KMS-11 (cell line): ENCODE results near the gene CFAP46.

Experiments
- H2AFZ ChIP-seq: fragments of 200-600 bp; sonication (generic); 2 replicates; pipeline ENCODE4 v1.6.1; 2016; ENCODE audit warnings: antibody characterized with exemption, mixed run types, low read depth
- H3K27ac ChIP-seq: fragments of 200-600 bp; sonication (generic); 2 replicates; pipeline ENCODE4 v1.6.1; 2016; ENCODE audit warnings: mild to moderate bottlenecking, mixed run types
- H3K27me3 ChIP-seq: fragments of 200-600 bp; sonication (generic); 2 replicates; pipeline ENCODE4 v1.6.1; 2017; ENCODE audit warnings: mild to moderate bottlenecking, low read depth, mixed run types, moderate library complexity; ENCODE audit not compliant: insufficient read depth
- H3K36me3 ChIP-seq: fragments of 200-600 bp; sonication (generic); 2 replicates; pipeline ENCODE4 v1.6.1; 2017; ENCODE audit warnings: mild to moderate bottlenecking, mixed run types; ENCODE audit not compliant: insufficient read depth
- H3K4me1 ChIP-seq: fragments of 200-600 bp; sonication (generic); 2 replicates; pipeline ENCODE4 v1.6.1; 2016; ENCODE audit warnings: mild to moderate bottlenecking, low read depth, mixed run types; ENCODE audit not compliant: poor library complexity, severe bottlenecking
- H3K4me2 ChIP-seq: fragments of 200-600 bp; sonication (generic); 2 replicates; pipeline ENCODE4 v1.7.0; 2016; ENCODE audit warnings: mild to moderate bottlenecking, mixed run types
- H3K4me3 ChIP-seq: fragments of 200-600 bp; sonication (generic); IDR thresholded peaks from 2 replicates; pipeline ENCODE4 v1.6.1; 2017; ENCODE audit warnings: low read depth, low read length, mixed read lengths; ENCODE audit not compliant: insufficient read depth
- H3K79me2 ChIP-seq: fragments of 200-600 bp; sonication (generic); 2 replicates; pipeline ENCODE4 v1.6.1; 2016; ENCODE audit warnings: low read depth, mixed run types; ENCODE audit not compliant: insufficient read depth
- H3K9ac ChIP-seq: fragments of 200-600 bp; sonication (generic); 2 replicates; pipeline ENCODE4 v1.6.1; 2016; ENCODE audit warnings: mild to moderate bottlenecking, mixed run types
- H4K20me1 ChIP-seq: fragments of 200-600 bp; sonication (generic); 2 replicates; pipeline ENCODE4 v1.6.1; 2016; ENCODE audit warnings: mild to moderate bottlenecking, mixed run types; ENCODE audit not compliant: insufficient read depth
- CTCF ChIP-seq: fragments of 200-600 bp; sonication (generic); conservative IDR thresholded peaks from 2 replicates; pipeline ENCODE4 v1.6.1; 2017; ENCODE audit warnings: low read depth, mild to moderate bottlenecking, antibody characterized with exemption, low read length, moderate library complexity, mixed read lengths

The CFAP46 gene

GRCh38 chr10:132955479-132955878 is 13.1 kb upstream of the CFAP46 start:
- Histone ChIP-seq H3K4me2 (no peak overlapping the region), H3K9ac (no peak overlapping the region), H3K79me2 (no peaks in the 10 kb centered on the region), H3K4me1 (no peaks in the 10 kb centered on the region), H4K20me1 (no peaks in the 10 kb centered on the region), H3K4me3 (no peak overlapping the region), H2AFZ (no peak overlapping the region), H3K27me3 (peaks cover 17% of the 10 kb centered on the region; the same call in 1 of the 2 replicates), H3K27ac (no peak overlapping the region), H3K36me3 (no peaks in the 10 kb centered on the region)
- TF ChIP-seq CTCF = no peak

- Histone ChIP-seq H3K27ac (no peak overlapping the region), H3K4me1 (no peaks in the 10 kb centered on the region)
These were observed 11.1 kb upstream of the CFAP46 start for GRCh38 chr10:132953428-132953827.

GRCh38 chr10:132951926-132952325 is 9.6 kb upstream of the CFAP46 start:
- no peak for TF ChIP-seq CTCF
- Histone ChIP-seq H2AFZ (no peak overlapping the region), H3K27me3 (peaks cover 25% of the 10 kb centered on the region; the same call in 1 of the 2 replicates), H3K79me2 (no peaks in the 10 kb centered on the region), H3K4me2 (no peak overlapping the region), H3K4me3 (no peak overlapping the region), H4K20me1 (no peaks in the 10 kb centered on the region), H3K27ac (no peak overlapping the region), H3K4me1 (no peaks in the 10 kb centered on the region), H3K36me3 (no peaks in the 10 kb centered on the region), H3K9ac (no peak overlapping the region)

More at GRCh38 chr10:132953428-132953827, 11.1 kb upstream of the CFAP46 start:
- no peak overlapping the region for H3K4me2 ChIP-seq
- no peak overlapping the region for H2AFZ ChIP-seq
- no peak for TF ChIP-seq CTCF
- H3K36me3 ChIP-seq = no peaks in the 10 kb centered on the region
- H3K27me3 ChIP-seq = peaks cover 30% of the 10 kb centered on the region; the same call in 1 of the 2 replicates
- H3K4me3 ChIP-seq = no peak overlapping the region
- H3K79me2 ChIP-seq = no peaks in the 10 kb centered on the region
- no peak overlapping the region for H3K9ac ChIP-seq
- H4K20me1 ChIP-seq = no peaks in the 10 kb centered on the region

- Histone ChIP-seq H3K27me3 (peaks cover 27% of the 10 kb centered on the region; the same call in 1 of the 2 replicates), H2AFZ (no peak overlapping the region), H3K4me3 (no peak overlapping the region), H4K20me1 (no peaks in the 10 kb centered on the region), H3K36me3 (no peaks in the 10 kb centered on the region), H3K79me2 (no peaks in the 10 kb centered on the region), H3K9ac (no peak overlapping the region), H3K4me2 (no peak overlapping the region), H3K4me1 (no peaks in the 10 kb centered on the region), H3K27ac (no peak overlapping the region)
- no peak for TF ChIP-seq CTCF
These were observed 6.0 kb upstream of the CFAP46 start for GRCh38 chr10:132948351-132948750.
